ENCODE results near the gene INSC. TPM values are rescaled to one million over a fixed set of nuclear protein-coding genes. Genes with fewer than 3 reads are reported as not detected.

The INSC gene
- total RNA-seq, 1 experiment from 2014 or later = not detected

DNA sequence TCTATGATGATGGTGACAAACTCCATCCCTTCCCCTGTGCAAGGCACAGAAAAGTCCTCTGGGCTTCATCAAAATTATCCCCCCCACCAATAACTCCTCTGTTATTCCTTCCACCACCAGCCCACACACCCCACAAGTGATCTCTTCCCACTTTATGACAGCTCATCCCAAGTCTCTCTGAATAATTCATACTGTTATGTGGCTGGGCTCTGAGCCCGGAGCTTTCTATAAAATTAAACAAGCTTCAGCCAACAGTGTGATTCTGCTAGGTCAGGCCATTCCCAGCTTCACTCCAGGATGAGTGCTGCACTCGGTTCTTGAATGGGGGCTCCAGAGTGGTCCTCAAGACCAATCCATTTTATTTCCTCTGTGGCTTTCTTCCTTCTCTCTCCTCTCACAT is 83.0 kb downstream of the INSC start:
- TF ChIP-seq EZH2 (IDR thresholded peaks at IDR 0.05; ENCODE audit: low read length, unreplicated experiment) = no peak
- TF ChIP-seq, protein P1, sequence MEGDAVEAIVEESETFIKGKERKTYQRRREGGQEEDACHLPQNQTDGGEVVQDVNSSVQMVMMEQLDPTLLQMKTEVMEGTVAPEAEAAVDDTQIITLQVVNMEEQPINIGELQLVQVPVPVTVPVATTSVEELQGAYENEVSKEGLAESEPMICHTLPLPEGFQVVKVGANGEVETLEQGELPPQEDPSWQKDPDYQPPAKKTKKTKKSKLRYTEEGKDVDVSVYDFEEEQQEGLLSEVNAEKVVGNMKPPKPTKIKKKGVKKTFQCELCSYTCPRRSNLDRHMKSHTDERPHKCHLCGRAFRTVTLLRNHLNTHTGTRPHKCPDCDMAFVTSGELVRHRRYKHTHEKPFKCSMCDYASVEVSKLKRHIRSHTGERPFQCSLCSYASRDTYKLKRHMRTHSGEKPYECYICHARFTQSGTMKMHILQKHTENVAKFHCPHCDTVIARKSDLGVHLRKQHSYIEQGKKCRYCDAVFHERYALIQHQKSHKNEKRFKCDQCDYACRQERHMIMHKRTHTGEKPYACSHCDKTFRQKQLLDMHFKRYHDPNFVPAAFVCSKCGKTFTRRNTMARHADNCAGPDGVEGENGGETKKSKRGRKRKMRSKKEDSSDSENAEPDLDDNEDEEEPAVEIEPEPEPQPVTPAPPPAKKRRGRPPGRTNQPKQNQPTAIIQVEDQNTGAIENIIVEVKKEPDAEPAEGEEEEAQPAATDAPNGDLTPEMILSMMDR (conservative IDR thresholded peaks at IDR 0.05; ENCODE audit: low read depth, low read length) = no peak
- no peak for TF ChIP-seq EZH2phosphoT487 (IDR thresholded peaks at IDR 0.05; ENCODE audit: borderline replicate concordance, low read length)
- Histone ChIP-seq H3K9me3 (ENCODE audit: low read length) (no peaks in the 10 kb centered on the region), H3K9me2 (replicated peaks; ENCODE audit: low read length) (no peaks in the 10 kb centered on the region), H3K9ac (ENCODE audit: low read length) (no peak overlapping the region), H3K27me3 (ENCODE audit: low read length) (no peaks in the 10 kb centered on the region), H4K20me1 (ENCODE audit: low read length) (no peaks in the 10 kb centered on the region), H3K4me3 (ENCODE audit: low read length) (no peak overlapping the region), H3F3A (ENCODE audit: low read length, unreplicated experiment) (no peaks in the 10 kb centered on the region), H3K4me2 (ENCODE audit: low read length) (no peak overlapping the region), H3K36me3 (ENCODE audit: low read depth, low read length) (no peaks in the 10 kb centered on the region), H3K27ac (ENCODE audit: low read length) (no peak overlapping the region), H3K79me2 (ENCODE audit: low read length) (no peaks in the 10 kb centered on the region), H3K4me1 (ENCODE audit: insufficient read depth, low read length) (no peaks in the 10 kb centered on the region), H2AFZ (ENCODE audit: low read length) (no peak overlapping the region)
- intact Hi-C loops (cut with micrococcal nuclease) = no loop called here
- BruUV-seq (replicated peaks) = no TSS peak
- ATAC-seq (no peak), DNase-seq (no peak)
- POLR2A ChIA-PET (ENCODE audit: unreplicated experiment) = no interaction called here
- CTCF ChIA-PET = no interaction called here

DNA sequence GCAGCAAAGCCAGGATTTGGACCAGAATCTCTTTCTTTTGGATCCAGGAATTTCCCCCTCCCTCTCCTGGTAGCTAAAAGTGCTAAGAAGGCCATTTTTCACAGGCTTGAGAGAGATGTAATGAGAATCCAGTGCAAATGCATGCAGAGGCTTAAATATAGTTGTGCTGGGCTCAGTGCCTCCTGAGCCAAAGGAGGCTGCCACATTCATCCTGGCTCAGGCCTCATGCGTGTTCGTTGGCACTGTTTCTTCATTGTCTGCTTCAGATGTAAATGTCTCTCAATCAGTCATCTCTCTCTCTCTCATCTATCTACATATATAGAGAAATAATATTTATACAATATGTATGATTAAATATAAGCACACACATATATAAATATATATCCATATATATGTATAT is 83.6 kb downstream of the INSC start:
- Histone ChIP-seq H3K4me1 (ENCODE audit: insufficient read depth, low read length) (no peaks in the 10 kb centered on the region), H2AFZ (ENCODE audit: low read length) (no peak overlapping the region), H3K9ac (ENCODE audit: low read length) (no peak overlapping the region), H3K4me2 (ENCODE audit: low read length) (no peak overlapping the region), H3F3A (ENCODE audit: low read length, unreplicated experiment) (no peaks in the 10 kb centered on the region), H3K4me3 (ENCODE audit: low read length) (no peak overlapping the region), H3K27ac (ENCODE audit: low read length) (no peak overlapping the region), H3K36me3 (ENCODE audit: low read depth, low read length) (no peaks in the 10 kb centered on the region), H3K27me3 (ENCODE audit: low read length) (no peaks in the 10 kb centered on the region), H3K79me2 (ENCODE audit: low read length) (no peaks in the 10 kb centered on the region), H3K9me3 (ENCODE audit: low read length) (no peaks in the 10 kb centered on the region), H4K20me1 (ENCODE audit: low read length) (no peaks in the 10 kb centered on the region), H3K9me2 (replicated peaks; ENCODE audit: low read length) (no peaks in the 10 kb centered on the region)
- ATAC-seq = no peak
- no TSS peak for BruUV-seq (replicated peaks)
- no peak for DNase-seq
- TF ChIP-seq EZH2phosphoT487 (IDR thresholded peaks at IDR 0.05; ENCODE audit: borderline replicate concordance, low read length) (no peak), EZH2 (IDR thresholded peaks at IDR 0.05; ENCODE audit: low read length, unreplicated experiment) (no peak)
- TF ChIP-seq, protein P1 (conservative IDR thresholded peaks at IDR 0.05; ENCODE audit: low read depth, low read length) = no peak
- POLR2A ChIA-PET (ENCODE audit: unreplicated experiment) = no interaction called here
- CTCF ChIA-PET = no interaction called here
- intact Hi-C loops (cut with micrococcal nuclease) = no loop called here

DNA sequence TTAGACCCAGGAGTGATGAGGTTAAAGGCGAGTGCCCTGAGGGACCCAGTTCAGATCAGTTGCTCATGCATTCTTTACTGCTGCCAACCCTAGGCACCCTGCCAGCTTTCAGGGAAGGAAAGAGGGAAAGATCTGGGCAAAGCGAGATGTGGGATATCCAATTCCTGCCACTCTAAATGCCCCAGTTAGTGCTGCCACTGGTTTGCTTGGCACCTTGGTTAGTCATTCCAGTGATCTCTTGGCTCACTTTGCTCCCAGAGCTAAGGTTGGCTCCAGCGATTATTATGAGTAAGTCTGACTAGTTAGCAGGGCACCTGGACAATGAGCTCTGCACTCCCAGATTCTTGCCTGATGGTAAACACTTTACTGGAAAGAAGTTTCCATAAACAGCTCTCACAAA is 85.0 kb downstream of the INSC start:
- no peak for TF ChIP-seq EZH2phosphoT487 (IDR thresholded peaks at IDR 0.05; ENCODE audit: borderline replicate concordance, low read length)
- TF ChIP-seq, protein P1 (conservative IDR thresholded peaks at IDR 0.05; ENCODE audit: low read depth, low read length) = no peak
- no peak for TF ChIP-seq EZH2 (IDR thresholded peaks at IDR 0.05; ENCODE audit: low read length, unreplicated experiment)
- no peak overlapping the region for H3K4me2 ChIP-seq (ENCODE audit: low read length)
- no peak overlapping the region for H3K4me3 ChIP-seq (ENCODE audit: low read length)
- DNase-seq (peak; percentile 53), ATAC-seq (no peak)
- H3K9me2 ChIP-seq (replicated peaks; ENCODE audit: low read length) = no peaks in the 10 kb centered on the region
- no peaks in the 10 kb centered on the region for H3K27me3 ChIP-seq (ENCODE audit: low read length)
- no peaks in the 10 kb centered on the region for H3K79me2 ChIP-seq (ENCODE audit: low read length)
- CTCF ChIA-PET = no interaction called here
- BruUV-seq (replicated peaks) = no TSS peak
- POLR2A ChIA-PET (ENCODE audit: unreplicated experiment) = no interaction called here
- intact Hi-C loops (cut with micrococcal nuclease) = no loop called here
- no peak overlapping the region for H3K27ac ChIP-seq (ENCODE audit: low read length)
- no peak overlapping the region for H2AFZ ChIP-seq (ENCODE audit: low read length)
- no peak overlapping the region for H3K9ac ChIP-seq (ENCODE audit: low read length)
- no peaks in the 10 kb centered on the region for H3K9me3 ChIP-seq (ENCODE audit: low read length)
- H3K36me3 ChIP-seq (ENCODE audit: low read depth, low read length) = no peaks in the 10 kb centered on the region
- no peaks in the 10 kb centered on the region for H4K20me1 ChIP-seq (ENCODE audit: low read length)
- H3K4me1 ChIP-seq (ENCODE audit: insufficient read depth, low read length) = no peaks in the 10 kb centered on the region
- H3F3A ChIP-seq (ENCODE audit: low read length, unreplicated experiment) = no peaks in the 10 kb centered on the region
